ENCODE results near the gene RCBTB2.

RCBTB2 gene

DNA sequence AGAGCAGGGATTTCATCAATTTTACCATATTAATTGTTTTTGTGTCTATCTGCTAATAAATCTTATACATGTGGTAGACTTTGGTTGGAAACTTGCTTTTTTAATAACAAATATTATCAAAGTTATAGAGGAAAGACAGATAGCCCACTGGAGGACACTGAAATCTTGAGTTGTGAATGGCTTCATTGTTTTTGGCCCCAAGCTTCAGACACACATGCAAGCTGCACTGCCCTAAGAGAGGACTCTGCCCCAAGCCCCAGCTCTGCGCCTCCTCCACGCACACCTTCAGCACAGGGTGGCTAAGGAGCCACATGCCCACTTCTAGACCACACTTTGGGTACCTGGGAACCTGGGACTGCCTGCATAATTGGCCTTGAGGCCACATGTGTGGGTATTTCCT is 35.2 kb downstream of the RCBTB2 start:
- no peaks in the 10 kb centered on the region for H3K27me3 ChIP-seq
- H3K4me1 ChIP-seq: peaks cover 96% of the 10 kb centered on the region
- no peak for TF ChIP-seq Cebpa-rat (IDR thresholded peaks at IDR 0.05)
- no peak overlapping the region for H3K4me3 ChIP-seq
- no peak overlapping the region for H3K9ac ChIP-seq
- H3K9me3 ChIP-seq: no peaks in the 10 kb centered on the region
- H4K20me1 ChIP-seq: no peaks in the 10 kb centered on the region
- peak overlapping the region; percentile 47; the same call in 1 of the 2 replicates for H3K27ac ChIP-seq
- peak overlapping the region; percentile 58; the same call in 1 of the 2 replicates for H3K4me2 ChIP-seq
- H3K36me3 ChIP-seq: peaks cover 38% of the 10 kb centered on the region

DNA sequence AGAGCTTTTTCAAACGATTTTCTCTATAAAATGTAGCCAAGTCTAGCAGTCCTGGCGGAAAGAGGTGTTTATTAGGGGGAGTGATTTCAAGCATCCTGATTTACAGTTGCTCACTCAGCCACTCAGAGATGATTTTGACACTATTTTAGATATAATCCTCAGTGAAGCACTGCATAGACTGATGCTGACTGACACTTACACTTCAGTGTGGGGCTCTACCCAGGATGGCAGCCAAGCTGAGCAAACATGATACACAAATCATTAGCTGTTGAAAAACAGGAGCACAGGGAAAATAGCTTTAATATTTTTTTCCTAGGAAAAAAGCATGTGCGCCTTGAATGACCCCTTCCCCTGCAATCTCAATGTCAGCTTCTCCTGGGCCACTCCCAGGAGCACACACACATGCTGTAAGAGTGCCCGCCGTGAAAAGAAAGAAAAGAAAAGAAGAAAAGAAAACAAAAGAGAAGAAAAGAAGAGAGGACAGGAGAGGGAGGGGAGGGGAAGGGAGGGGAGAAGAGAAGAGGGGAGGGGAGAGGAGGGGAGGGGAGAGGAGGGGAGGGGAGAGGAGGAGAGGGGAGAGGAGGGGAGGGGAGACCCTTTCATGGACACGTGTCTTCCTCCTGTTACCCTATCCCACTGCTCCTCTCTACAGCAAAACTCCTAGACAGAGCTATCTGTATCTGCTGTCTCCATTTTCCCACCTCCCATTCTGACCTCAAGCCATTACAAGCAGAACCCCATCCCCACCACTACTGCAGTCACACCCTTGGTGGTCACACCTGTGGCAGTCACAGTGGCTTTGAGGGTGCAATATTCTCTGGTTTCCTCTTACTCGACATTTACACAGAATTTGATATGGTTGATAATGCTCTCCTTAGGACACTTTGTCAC is 36.4 kb downstream of the RCBTB2 start:
- H4K20me1 ChIP-seq: no peaks in the 10 kb centered on the region
- peaks cover 94% of the 10 kb centered on the region for H3K4me1 ChIP-seq
- H3K9me3 ChIP-seq: no peaks in the 10 kb centered on the region
- H3K36me3 ChIP-seq: peaks cover 36% of the 10 kb centered on the region
- H3K9ac ChIP-seq: peak overlapping the region; percentile 12
- peak overlapping the region; percentile 58 for H3K4me2 ChIP-seq
- no peaks in the 10 kb centered on the region for H3K27me3 ChIP-seq
- H3K4me3 ChIP-seq: no peak overlapping the region
- TF ChIP-seq Cebpa-rat (IDR thresholded peaks at IDR 0.05): no peak
- H3K27ac ChIP-seq: peak overlapping the region; percentile 94

DNA sequence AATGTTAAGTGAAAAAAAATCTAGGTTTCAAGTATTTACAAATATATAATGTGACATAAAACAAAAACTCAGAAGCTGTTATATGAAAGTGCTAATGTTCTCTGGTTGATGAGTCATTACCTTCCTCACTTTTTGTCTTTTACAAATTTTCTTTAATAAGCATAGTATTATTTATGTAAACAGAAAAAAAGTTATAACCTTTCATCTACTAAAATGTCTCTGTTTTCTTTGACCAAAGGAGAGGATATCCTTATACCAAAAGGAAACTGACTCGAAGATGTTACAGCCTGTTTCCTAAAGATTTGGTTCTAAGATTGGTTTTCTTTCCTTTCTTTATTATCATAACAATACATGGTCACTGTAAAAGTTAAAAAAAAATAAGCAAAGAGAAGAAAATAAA is 38.0 kb downstream of the RCBTB2 start:
- H3K36me3 ChIP-seq: peaks cover 32% of the 10 kb centered on the region
- H3K9ac ChIP-seq: no peak overlapping the region
- H3K27ac ChIP-seq: peak overlapping the region; percentile 94
- peak overlapping the region; percentile 95 for H3K4me2 ChIP-seq
- H3K4me1 ChIP-seq: peaks cover 94% of the 10 kb centered on the region
- H4K20me1 ChIP-seq: no peaks in the 10 kb centered on the region
- H3K27me3 ChIP-seq: no peaks in the 10 kb centered on the region
- no peaks in the 10 kb centered on the region; the same call in 1 of the 2 replicates for H3K9me3 ChIP-seq
- TF ChIP-seq Cebpa-rat (IDR thresholded peaks at IDR 0.05): no peak
- H3K4me3 ChIP-seq: no peak overlapping the region

DNA sequence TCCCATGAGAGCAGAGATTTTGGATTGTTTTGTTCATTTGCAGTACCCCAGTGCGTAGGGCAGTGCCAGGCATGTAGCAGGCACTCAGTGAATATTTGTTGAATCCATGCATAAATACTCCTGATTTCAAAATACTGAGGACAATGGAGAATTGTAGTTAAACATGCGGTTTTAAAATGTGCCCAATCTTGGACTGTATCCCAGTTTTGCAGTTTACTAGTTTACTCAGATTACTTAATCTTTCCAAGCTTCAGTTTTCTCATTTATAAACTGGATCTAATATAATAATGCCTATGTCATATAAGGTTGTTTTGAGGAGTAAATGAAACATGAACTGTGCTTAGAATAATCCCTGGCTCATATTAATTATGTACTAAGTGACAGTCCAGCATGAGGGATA is 39.0 kb downstream of the RCBTB2 start:
- TF ChIP-seq Cebpa-rat (IDR thresholded peaks at IDR 0.05): no peak
- Histone ChIP-seq H3K27me3 (no peaks in the 10 kb centered on the region), H3K4me2 (peak overlapping the region; percentile 95), H4K20me1 (no peaks in the 10 kb centered on the region), H3K9ac (peak overlapping the region; percentile 81), H3K4me1 (peaks cover 94% of the 10 kb centered on the region), H3K36me3 (peaks cover 32% of the 10 kb centered on the region), H3K27ac (peak overlapping the region; percentile 94), H3K9me3 (no peaks in the 10 kb centered on the region; the same call in 1 of the 2 replicates), H3K4me3 (peak overlapping the region; percentile 63; the same call in 1 of the 2 replicates)

DNA sequence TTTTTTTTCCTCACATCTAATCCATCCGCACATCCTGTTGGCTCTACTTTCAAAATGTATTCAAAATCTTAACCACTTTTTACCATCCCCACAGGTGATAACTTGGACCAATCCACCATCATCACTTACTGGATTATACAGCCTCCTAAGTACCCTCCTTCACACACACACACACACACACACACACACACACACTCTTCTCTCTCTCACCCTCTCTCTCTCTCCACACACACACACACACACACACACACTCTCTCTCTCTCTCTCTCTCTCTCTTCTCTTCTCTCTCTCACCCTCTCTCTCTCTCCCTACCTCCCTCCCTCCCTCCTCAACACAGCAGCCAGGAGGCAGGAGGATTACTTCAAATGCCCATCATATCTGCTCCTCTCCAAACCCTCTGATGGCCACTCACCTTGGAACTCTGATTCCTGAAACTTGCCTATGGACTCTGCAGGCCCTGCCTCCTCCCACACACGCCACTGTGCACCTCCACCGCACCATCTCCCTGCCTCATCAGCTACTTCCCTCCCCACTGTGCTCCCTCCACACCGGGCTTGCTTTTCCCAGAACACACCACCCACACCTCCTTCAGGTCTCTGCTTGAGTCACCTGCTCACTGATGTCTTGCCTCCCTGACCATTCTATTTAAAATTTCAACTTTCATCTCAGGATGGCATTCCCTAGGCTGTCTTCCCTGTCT is 39.7 kb downstream of the RCBTB2 start:
- no peaks in the 10 kb centered on the region for H4K20me1 ChIP-seq
- H3K36me3 ChIP-seq: peaks cover 32% of the 10 kb centered on the region
- no peak for TF ChIP-seq Cebpa-rat (IDR thresholded peaks at IDR 0.05)
- no peaks in the 10 kb centered on the region for H3K27me3 ChIP-seq
- peak overlapping the region; percentile 95 for H3K4me2 ChIP-seq
- peak overlapping the region; percentile 94 for H3K27ac ChIP-seq
- H3K9me3 ChIP-seq: peaks cover 5% of the 10 kb centered on the region
- H3K9ac ChIP-seq: peak overlapping the region; percentile 81
- H3K4me1 ChIP-seq: peaks cover 94% of the 10 kb centered on the region
- peak overlapping the region; percentile 63 for H3K4me3 ChIP-seq

DNA sequence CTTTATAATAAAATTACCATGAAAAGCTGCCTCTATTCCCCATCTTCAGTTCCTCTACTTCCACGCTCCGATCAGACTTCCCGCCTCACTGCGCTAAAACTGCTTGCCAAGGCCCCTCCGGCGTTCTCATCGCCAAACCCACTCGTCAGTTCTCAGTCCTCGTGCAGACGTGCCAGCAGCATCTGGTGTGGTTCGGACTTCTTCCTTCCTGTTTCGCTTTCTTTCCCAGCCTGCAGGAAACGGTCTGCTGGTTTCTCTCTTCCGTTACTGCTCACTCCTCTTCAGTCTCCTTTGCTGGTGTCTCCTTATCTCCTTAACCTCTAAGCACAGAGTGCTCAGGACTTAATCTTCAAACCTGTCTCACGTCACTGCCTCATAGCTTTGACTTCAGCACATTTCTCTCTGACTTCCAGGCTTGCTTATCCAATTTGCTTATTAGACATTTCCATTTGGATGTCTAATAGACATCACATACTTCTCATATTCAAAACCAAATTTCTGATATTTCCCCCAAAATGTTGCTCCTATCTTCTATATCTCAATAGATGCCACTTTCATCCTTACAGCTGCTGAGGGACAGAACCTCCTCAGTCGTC is 40.3 kb downstream of the RCBTB2 start:
- Histone ChIP-seq H3K4me3 (peak overlapping the region; percentile 63), H3K27ac (peak overlapping the region; percentile 94), H3K27me3 (no peaks in the 10 kb centered on the region), H3K4me2 (peak overlapping the region; percentile 95), H3K4me1 (peaks cover 88% of the 10 kb centered on the region), H3K36me3 (peaks cover 33% of the 10 kb centered on the region), H4K20me1 (no peaks in the 10 kb centered on the region), H3K9me3 (peaks cover 12% of the 10 kb centered on the region), H3K9ac (peak overlapping the region; percentile 81)
- no peak for TF ChIP-seq Cebpa-rat (IDR thresholded peaks at IDR 0.05)

DNA sequence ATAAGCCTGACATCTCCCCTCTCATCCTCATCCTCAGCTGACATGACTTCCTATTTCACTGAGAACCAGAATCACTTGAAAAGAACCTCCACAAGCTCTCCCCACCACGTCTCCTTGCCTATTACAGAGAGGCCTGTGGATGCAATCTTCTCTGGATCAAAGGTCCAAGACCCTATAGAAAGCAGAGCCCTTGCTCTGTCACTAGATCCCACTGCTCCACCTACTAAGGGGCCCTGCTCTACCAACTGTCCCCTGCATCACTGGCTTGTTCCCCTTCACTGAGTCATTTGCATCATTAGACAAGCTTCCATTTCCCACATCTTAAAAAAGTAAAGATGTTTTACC is 40.8 kb downstream of the RCBTB2 start:
- TF ChIP-seq Cebpa-rat (IDR thresholded peaks at IDR 0.05): no peak
- peak overlapping the region; percentile 94 for H3K27ac ChIP-seq
- no peaks in the 10 kb centered on the region for H4K20me1 ChIP-seq
- no peaks in the 10 kb centered on the region for H3K27me3 ChIP-seq
- H3K9ac ChIP-seq: peak overlapping the region; percentile 81
- peak overlapping the region; percentile 63 for H3K4me3 ChIP-seq
- H3K36me3 ChIP-seq: peaks cover 38% of the 10 kb centered on the region
- H3K4me1 ChIP-seq: peaks cover 83% of the 10 kb centered on the region
- H3K9me3 ChIP-seq: peaks cover 17% of the 10 kb centered on the region
- peak overlapping the region; percentile 95 for H3K4me2 ChIP-seq

DNA sequence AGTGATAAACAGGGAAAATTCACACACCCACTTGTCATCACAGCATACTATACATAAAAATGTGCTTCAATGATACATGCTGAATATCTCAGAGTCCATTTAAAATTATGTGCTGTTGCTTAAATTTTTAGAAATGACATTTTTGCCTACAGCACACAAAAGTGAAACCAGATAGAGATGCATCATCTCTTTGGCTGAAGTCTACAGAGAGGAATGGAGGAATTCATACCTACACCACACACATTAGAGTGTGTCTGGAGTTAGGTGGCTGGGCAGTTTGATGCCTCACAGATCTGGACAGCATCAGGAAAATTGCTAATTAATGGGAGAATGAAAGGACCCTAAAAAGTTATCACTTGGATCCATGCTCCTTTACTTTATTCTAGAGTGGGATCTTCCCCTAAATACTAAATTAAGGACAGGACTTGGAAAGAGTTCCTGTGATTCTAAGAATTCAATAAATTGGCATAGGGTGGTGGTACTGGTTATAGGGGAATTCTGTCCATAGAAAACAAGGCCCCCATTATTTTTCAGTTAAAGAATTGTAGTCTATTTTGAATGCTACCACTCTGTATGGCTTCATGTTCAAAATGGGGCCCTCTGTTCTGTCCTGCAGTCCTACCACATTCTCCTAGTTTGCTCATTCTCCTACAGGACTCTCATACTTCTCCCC is 41.3 kb downstream of the RCBTB2 start:
- Histone ChIP-seq H4K20me1 (no peaks in the 10 kb centered on the region), H3K27ac (peak overlapping the region; percentile 94), H3K4me1 (peaks cover 79% of the 10 kb centered on the region), H3K4me3 (peak overlapping the region; percentile 63), H3K9ac (peak overlapping the region; percentile 81), H3K9me3 (peaks cover 21% of the 10 kb centered on the region), H3K4me2 (peak overlapping the region; percentile 95), H3K36me3 (peaks cover 43% of the 10 kb centered on the region), H3K27me3 (no peaks in the 10 kb centered on the region)
- TF ChIP-seq Cebpa-rat (IDR thresholded peaks at IDR 0.05): no peak

DNA sequence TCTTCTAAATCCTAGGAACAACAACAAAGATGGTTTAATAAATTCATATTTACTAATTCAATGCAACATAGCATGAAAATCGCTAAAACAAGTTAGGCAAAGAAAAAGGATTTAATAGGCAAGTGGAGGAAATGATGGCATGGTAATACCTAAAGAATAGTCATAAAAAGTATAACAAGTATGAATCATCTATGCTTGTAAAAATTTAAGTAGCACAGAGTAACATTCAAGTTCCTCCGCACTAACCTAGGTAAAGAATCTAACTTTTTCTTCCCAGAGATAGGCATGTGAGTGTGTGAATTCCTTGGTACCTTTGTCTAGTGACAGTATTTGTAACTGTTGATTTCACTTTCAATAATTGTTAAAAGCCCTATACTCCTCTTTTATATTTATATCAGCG is 42.6 kb downstream of the RCBTB2 start:
- peaks cover 33% of the 10 kb centered on the region for H3K9me3 ChIP-seq
- 0 out of 2 replicates have a peak overlapping the region, but pooled peaks have one; percentile 5 for H3K4me3 ChIP-seq
- H3K27me3 ChIP-seq: no peaks in the 10 kb centered on the region
- peak overlapping the region; percentile 95 for H3K4me2 ChIP-seq
- TF ChIP-seq Cebpa-rat (IDR thresholded peaks at IDR 0.05): no peak
- H4K20me1 ChIP-seq: no peaks in the 10 kb centered on the region
- peak overlapping the region; percentile 81; the same call in 1 of the 2 replicates for H3K9ac ChIP-seq
- H3K4me1 ChIP-seq: peaks cover 75% of the 10 kb centered on the region
- peak overlapping the region; percentile 94 for H3K27ac ChIP-seq
- peaks cover 50% of the 10 kb centered on the region for H3K36me3 ChIP-seq
